ENCODE data around the gene GCC2. TPM values are rescaled to one million over a fixed set of nuclear protein-coding genes. Genes with fewer than 3 reads are reported as not detected.

The GCC2 gene
- total and polyA plus RNA-seq, 2 of the 8 experiments (the other 6 are each of a cell fraction or from before 2014, with no cell fraction given) = 4.6 to 54.9 TPM

DNA sequence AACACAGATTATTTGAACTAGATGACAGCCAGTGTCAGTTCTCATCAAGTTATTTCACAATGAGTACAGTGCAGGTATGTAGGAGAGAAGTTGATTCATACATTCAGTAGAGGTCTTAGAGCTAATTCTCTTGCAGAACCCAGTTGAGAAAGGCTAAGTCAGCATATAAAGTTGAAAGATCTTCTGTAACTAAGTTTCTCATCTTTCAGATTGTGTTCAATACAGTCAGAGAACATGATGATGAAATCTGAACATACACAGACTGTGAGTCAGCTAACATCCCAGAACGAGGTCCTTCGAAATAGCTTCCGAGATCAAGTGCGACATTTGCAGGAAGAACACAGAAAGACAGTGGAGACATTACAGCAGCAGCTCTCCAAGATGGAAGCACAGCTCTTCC is 43.4 kb downstream of the GCC2 start:
- DNase-seq (ENCODE audit: low read depth in 1 of 2, low spot score in 2 of 2) (no peak), FAIRE-seq (no peak)
- Histone ChIP-seq H2AFZ (ENCODE audit: low read length) (no peak overlapping the region), H3K14ac (ENCODE audit: insufficient read length) (no peak overlapping the region), H2BK5ac (ENCODE audit: low read depth, low read length) (no peak overlapping the region), H4K91ac (replicated peaks; ENCODE audit: insufficient read length, low read length) (no peak overlapping the region), H4K20me1 (replicated peaks in 1 of 2; ENCODE audit: control insufficient read depth in 1 of 2, insufficient read depth in 2 of 2, low read length in 2 of 2) (no peaks in the 10 kb centered on the region), H3K36me3 (ENCODE audit: control insufficient read depth in 2 of 4, insufficient read depth in 4 of 4, low read length in 3 of 4) (peaks cover 8 to 48% (median 28%) of the 10 kb centered on the region in 4 experiments; a peak in 7 of 8 replicates), H3K27ac (ENCODE audit: low read depth, low read length) (no peak overlapping the region), H2BK12ac (ENCODE audit: low read depth, low read length) (no peak overlapping the region), H3K18ac (ENCODE audit: extremely low read depth, low read length) (no peak overlapping the region), H4K5ac (ENCODE audit: insufficient read length, low read depth, low read length) (no peak overlapping the region), H3K79me2 (ENCODE audit: control insufficient read depth in 1 of 2, insufficient read depth in 2 of 2, low read length in 2 of 2) (no peaks in the 10 kb centered on the region), H3K23me2 (ENCODE audit: low read depth, low read length) (no peaks in the 10 kb centered on the region), H2AK5ac (ENCODE audit: low read depth, low read length) (no peak overlapping the region), H3K9me3 (ENCODE audit: insufficient read depth in 2 of 2, low read depth in 1 of 2, low read length in 1 of 2) (no peaks in the 10 kb centered on the region), H2BK120ac (replicated peaks; ENCODE audit: low read depth, low read length) (no peak overlapping the region), H4K8ac (ENCODE audit: extremely low read depth, insufficient read depth, low read length) (no peak overlapping the region), H3K4me3 (ENCODE audit: extremely low read depth in 1 of 4, insufficient read depth in 2 of 4, low read depth in 3 of 4, low read length in 4 of 4) (no peak overlapping the region), H3K4me2 (ENCODE audit: insufficient read depth in 1 of 2, low read depth in 2 of 2, low read length in 2 of 2) (no peak overlapping the region), H3K9ac (replicated peaks in 1 of 4; ENCODE audit: extremely low read depth in 1 of 4, low read depth in 3 of 4, low read length in 3 of 4) (no peak overlapping the region), H3K23ac (ENCODE audit: insufficient read length) (no peak overlapping the region), H2BK20ac (ENCODE audit: low read length) (no peak overlapping the region), H3K4me1 (replicated peaks in 1 of 4; ENCODE audit: control insufficient read depth in 3 of 4, insufficient read depth in 4 of 4, low read length in 3 of 4) (no peaks in the 10 kb centered on the region), H3K79me1 (ENCODE audit: low read depth, low read length) (no peaks in the 10 kb centered on the region; the same call in 1 of the 2 replicates), H3K27me3 (replicated peaks in 1 of 4; ENCODE audit: control insufficient read depth in 3 of 4, extremely low read depth in 1 of 4, insufficient read depth in 3 of 4, low read length in 3 of 4) (no peaks in the 10 kb centered on the region), H2BK15ac (ENCODE audit: low read length) (no peak overlapping the region), H3K56ac (replicated peaks; ENCODE audit: insufficient read length, low read depth, low read length) (no peak overlapping the region), H3K4ac (replicated peaks; ENCODE audit: insufficient read length, low read depth, low read length) (no peak overlapping the region)
- no peak for TF ChIP-seq BCL11A (IDR thresholded peaks at IDR 0.05; ENCODE audit: low read depth in 2 of 2, low read length in 2 of 2)
- TF ChIP-seq PHF8 (conservative IDR thresholded peaks at IDR 0.05; ENCODE audit: low read depth, low read length) = no peak
- TF ChIP-seq RBBP5 (IDR thresholded peaks at IDR 0.05; ENCODE audit: borderline replicate concordance, low read depth, low read length) = no peak
- TF ChIP-seq GABPA (IDR thresholded peaks at IDR 0.05; ENCODE audit: borderline replicate concordance, insufficient read depth, low read length) = no peak
- no peak for TF ChIP-seq POU5F1 (IDR thresholded peaks at IDR 0.05; ENCODE audit: low read depth, low read length)
- no peak for TF ChIP-seq KDM4A (IDR thresholded peaks at IDR 0.05; ENCODE audit: low read depth, low read length, severe bottlenecking)
- no peak for TF ChIP-seq ZNF274 (IDR thresholded peaks at IDR 0.05; ENCODE audit: borderline replicate concordance, extremely low read depth, low read length)
- TF ChIP-seq SP2 (IDR thresholded peaks at IDR 0.05; ENCODE audit: low read length) = no peak
- no peak for TF ChIP-seq BRCA1 (IDR thresholded peaks at IDR 0.05; ENCODE audit: low read depth, low read length)
- no peak for TF ChIP-seq SP4 (IDR thresholded peaks at IDR 0.05; ENCODE audit: low read length)
- no peak for TF ChIP-seq BACH1 (IDR thresholded peaks at IDR 0.05; ENCODE audit: low read length)
- POLR2A ChIA-PET (ENCODE audit: partially characterized antibody) = no interaction called here
- CTCF ChIA-PET (ENCODE audit: partially characterized antibody) = interaction anchor here (1.6 kb wide), 1 partner anchor 276 kb away, joined by 4 read pairs; no protein-coding TSS in a partner anchor
- 77% methylated on average over 4 of the region's 4 CpGs; no CpG with 5 or more reads in 1 of the 2 experiments for WGBS, 2 experiments (ENCODE audit: extremely low coverage in 1 of 2, insufficient coverage in 1 of 2, insufficient read length in 1 of 2, insufficient replicate concordance in 2 of 2, low coverage in 1 of 2, low lambda C conversion rate in 2 of 2, missing lambda C conversion rate in 1 of 2)
